ENCODE results near the gene KMT2A.
"Not testable (repeated sequence)": the region's sequence is repeated elsewhere in the genome, so short reads cannot be mapped to it uniquely, and the experiment has no call there.

KMT2A gene

GRCh38 chr11:118435290-118435892 lies 901 bp upstream of the KMT2A start:
- no peak for DNase-seq (ENCODE audit: low read depth)

GRCh38 chr11:118436639-118437207 lies 431 bp downstream of the KMT2A start:
- DNase-seq (ENCODE audit: low read depth): no peak

GRCh38 chr11:118437208-118438125 lies 1.2 kb downstream of the KMT2A start:
- DNase-seq (ENCODE audit: low read depth): no peak

GRCh38 chr11:118438314-118438931 lies 2.1 kb downstream of the KMT2A start:
- peak; percentile 74 for DNase-seq (ENCODE audit: low read depth)

- no peak for DNase-seq (ENCODE audit: low read depth)
Measured at GRCh38 chr11:118439646-118440045, 3.4 kb downstream of the KMT2A start.

GRCh38 chr11:118441770-118442275 lies 5.5 kb downstream of the KMT2A start:
- DNase-seq (ENCODE audit: low read depth): no peak

- no peak for DNase-seq (ENCODE audit: low read depth)
Measured at GRCh38 chr11:118442301-118442700, 6.0 kb downstream of the KMT2A start.

- no peak for DNase-seq (ENCODE audit: low read depth)
Measured at GRCh38 chr11:118442908-118443589, 6.8 kb downstream of the KMT2A start.

- no peak for DNase-seq (ENCODE audit: low read depth)
Measured at GRCh38 chr11:118443590-118444218, 7.4 kb downstream of the KMT2A start.

- no peak for DNase-seq (ENCODE audit: low read depth)
Measured at GRCh38 chr11:118447423-118447822, 11.1 kb downstream of the KMT2A start.

- DNase-seq (ENCODE audit: low read depth): no peak
Measured at GRCh38 chr11:118448294-118448693, 12.0 kb downstream of the KMT2A start.

- DNase-seq (ENCODE audit: low read depth): no peak
Measured at GRCh38 chr11:118449316-118449918, 13.1 kb downstream of the KMT2A start.

- no peak for DNase-seq (ENCODE audit: low read depth)
Measured at GRCh38 chr11:118450451-118450850, 14.2 kb downstream of the KMT2A start.

GRCh38 chr11:118462178-118462577 lies 25.9 kb downstream of the KMT2A start:
- no peak for DNase-seq (ENCODE audit: low read depth)

GRCh38 chr11:118468968-118469367 lies 32.7 kb downstream of the KMT2A start:
- DNase-seq (ENCODE audit: low read depth): not testable (repeated sequence)

GRCh38 chr11:118471030-118471429 lies 34.7 kb downstream of the KMT2A start:
- DNase-seq (ENCODE audit: low read depth): no peak

GRCh38 chr11:118473537-118473936 lies 37.2 kb downstream of the KMT2A start:
- no peak for DNase-seq (ENCODE audit: low read depth)

GRCh38 chr11:118476676-118477075 lies 40.4 kb downstream of the KMT2A start:
- peak; percentile 47 for DNase-seq (ENCODE audit: low read depth)

GRCh38 chr11:118481238-118481637 lies 44.9 kb downstream of the KMT2A start:
- DNase-seq (ENCODE audit: low read depth): not testable (repeated sequence)

- DNase-seq (ENCODE audit: low read depth): no peak
Measured at GRCh38 chr11:118484405-118484804, 48.1 kb downstream of the KMT2A start.

GRCh38 chr11:118485273-118485672 lies 49.0 kb downstream of the KMT2A start:
- DNase-seq (ENCODE audit: low read depth): no peak

Data from fibroblast of the conjunctiva (primary cell).